GM18873 (cell line): ENCODE measurements around the gene GNA15.
A peak's percentile ranks its signal among the peaks of the same experiment; 100 is the strongest.
"Not testable (repeated sequence)": the region's sequence is repeated elsewhere in the genome, so short reads cannot be mapped to it uniquely, and the experiment has no call there.

Experiments
- ATAC-seq: cut with Tn5 transposase; IDR thresholded peaks from one replicate; pipeline ENCODE4 v1.9.1; 2021; ENCODE audit warnings: mild to moderate bottlenecking, moderate library complexity, moderate number of reproducible peaks; ENCODE audit not compliant: unreplicated experiment, low FRiP score

GNA15 gene

DNA sequence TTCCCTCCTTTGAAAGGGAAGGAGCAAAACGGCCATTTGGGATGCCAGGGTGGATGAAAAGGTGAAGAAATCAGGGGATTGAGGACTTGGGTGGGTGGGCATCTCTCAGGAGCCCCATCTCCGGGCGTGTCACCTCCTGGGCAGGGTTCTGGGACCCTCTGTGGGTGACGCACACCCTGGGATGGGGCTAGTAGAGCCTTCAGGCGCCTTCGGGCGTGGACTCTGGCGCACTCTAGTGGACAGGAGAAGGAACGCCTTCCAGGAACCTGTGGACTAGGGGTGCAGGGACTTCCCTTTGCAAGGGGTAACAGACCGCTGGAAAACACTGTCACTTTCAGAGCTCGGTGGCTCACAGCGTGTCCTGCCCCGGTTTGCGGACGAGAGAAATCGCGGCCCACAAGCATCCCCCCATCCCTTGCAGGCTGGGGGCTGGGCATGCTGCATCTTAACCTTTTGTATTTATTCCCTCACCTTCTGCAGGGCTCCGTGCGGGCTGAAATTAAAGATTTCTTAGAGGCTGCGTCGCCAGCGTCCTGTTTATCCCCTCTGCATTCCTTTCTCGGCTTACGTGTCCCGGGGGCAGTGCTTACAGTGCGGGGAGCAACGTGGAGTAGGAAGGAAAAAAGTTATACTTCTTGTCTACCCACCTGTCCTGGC, 27.5 kb downstream of the GNA15 start:
- ATAC-seq = no peak

DNA sequence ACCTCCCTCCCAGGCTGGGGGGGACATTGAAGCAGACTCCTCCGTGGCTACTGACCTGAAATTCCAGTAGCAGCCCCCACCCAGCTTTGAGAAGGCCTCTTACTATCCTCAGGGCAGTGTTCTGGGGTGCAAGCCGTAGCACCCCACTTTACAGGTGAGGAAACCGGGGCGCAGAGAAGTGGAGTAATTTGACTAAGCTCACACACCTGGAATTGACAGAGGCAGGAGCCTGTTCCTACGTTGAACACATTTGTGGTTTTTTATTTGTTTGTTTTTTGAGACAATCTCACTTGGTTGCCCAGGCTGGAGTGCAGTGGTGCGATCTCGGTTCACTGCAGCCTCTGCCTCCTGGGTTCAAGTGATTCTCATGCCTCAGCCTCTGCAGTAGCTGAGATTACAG, 28.1 kb downstream of the GNA15 start:
- ATAC-seq = no peak

DNA sequence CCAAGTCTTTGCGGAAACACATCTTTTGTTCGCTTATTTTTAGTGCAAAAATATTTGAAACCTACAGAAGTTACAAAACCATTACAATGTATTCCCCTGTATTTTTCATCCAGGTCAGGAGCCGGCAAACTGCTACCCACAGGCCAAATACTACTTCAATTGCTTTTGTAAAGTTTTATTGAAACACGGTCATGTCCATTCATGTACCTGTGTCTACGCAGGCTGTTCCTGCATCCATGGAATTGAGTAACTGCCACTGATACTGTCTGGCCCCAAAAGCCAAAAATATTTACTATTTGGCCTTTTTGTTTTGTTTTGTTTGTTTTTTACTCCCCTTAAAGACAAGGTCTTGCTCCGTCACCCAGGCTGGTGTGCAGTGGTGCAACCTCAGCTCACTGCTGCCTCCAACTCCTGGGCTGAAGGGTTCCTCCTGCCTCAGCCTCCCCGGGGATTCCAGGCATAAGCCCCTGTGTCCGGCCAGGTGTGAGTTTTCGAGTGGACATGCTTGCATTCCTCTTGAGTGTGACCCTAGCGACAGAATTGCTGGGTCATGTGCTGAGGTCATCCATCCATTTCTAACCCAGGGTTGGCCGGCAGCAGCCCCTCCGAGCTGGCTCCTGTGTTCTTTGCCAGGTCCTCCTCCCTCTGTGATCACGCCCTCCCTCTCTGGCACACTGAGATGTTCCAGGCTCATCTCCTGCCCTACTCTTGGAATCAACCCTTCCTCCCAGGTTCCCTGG, 31.9 kb downstream of the GNA15 start:
- no peak for ATAC-seq

DNA sequence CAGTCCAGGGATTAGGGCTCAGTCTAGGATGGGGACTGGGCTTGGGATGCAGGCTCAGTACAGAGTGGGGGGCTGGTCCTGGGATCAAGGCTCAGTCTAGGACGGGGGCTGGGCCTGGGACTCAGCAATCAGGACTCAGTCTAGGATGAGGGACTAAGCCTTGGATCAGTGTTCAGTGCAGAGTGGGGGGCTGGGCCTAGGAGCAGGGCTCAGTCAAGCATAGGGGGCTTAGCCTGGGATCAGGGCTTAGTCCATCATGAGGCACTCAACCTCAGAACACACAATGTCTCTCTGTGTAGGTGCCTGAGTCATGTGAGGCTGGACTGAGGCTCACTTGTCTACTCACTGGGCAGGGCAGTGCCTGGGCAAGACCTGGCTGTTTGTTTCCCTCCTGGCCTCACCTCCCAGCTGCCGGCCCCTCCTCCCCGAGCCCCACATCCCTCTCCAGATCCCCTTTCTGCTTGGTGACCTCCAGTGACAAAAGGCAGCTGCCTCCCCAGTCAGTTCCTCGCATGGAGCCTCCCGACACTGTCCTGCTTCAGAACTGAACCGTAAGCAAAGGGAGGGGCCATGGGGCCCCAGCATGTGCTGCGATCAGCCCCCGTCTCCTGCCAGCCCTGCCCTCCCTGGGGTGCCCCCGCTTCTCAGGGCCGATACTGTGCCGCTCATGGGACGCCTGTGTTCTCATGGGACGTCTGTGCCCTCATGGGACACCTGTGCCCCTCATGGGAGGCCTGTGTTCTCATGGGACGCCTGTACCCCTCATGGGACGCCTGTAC, 36.2 kb downstream of the GNA15 start:
- no peak for ATAC-seq

DNA sequence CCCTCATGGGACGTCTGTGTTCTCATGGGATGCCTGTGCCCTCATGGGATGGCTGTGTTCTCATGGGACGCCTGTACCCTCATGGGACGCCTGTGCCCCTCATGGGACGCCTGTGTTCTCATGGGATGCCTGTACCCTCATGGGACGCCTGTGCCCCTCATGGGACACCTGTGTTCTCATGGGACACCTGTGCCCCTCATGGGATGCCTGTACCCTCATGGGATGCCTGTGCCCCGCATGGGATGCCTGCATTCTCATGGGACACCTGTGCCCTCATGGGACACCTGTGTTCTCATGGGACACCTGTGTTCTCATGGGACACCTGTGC, 36.8 kb downstream of the GNA15 start:
- not testable (repeated sequence) for ATAC-seq

DNA sequence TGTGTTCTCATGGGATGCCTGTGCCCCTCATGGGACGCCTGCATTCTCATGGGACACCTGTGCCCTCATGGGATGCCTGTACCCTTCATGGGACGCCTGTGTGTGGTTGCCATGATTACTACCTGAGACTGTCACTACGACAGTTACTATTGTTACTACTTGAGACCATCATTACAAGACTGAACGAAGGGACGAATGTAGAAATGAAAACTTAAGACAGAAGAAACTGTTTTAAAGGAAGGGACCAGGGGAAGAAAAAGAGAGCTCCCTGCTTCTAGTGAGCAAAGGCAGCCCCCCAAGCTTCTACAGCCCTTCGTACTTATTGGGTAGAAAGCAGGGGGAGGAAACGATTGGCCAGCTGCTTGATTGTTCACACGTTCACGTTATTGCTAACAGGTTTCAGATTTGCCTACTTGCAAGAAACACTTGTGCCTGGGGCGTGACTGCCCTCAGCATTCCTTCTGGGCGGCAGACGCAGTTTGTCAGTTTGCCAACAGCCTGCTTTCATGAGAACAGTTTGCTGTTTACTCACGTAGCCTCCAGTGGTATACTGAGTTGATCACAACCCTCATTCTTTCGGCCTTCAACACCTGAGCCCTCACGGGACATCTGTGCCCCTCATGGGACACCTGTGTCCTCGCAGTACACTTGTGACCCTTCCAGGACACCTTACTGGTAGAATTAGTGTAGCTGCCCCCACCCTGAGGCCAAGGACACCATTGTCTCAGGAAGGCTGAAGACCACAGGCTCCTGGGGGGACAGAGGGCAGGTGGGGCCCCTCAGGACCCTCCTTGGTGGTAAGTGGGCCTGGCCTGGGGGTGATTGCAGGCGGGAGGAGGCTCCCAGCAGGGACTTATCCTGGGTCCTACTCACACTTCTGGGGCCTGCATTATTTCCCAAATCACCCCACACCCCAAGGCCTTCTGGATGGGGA, 40.2 kb downstream of the GNA15 start:
- no peak for ATAC-seq

DNA sequence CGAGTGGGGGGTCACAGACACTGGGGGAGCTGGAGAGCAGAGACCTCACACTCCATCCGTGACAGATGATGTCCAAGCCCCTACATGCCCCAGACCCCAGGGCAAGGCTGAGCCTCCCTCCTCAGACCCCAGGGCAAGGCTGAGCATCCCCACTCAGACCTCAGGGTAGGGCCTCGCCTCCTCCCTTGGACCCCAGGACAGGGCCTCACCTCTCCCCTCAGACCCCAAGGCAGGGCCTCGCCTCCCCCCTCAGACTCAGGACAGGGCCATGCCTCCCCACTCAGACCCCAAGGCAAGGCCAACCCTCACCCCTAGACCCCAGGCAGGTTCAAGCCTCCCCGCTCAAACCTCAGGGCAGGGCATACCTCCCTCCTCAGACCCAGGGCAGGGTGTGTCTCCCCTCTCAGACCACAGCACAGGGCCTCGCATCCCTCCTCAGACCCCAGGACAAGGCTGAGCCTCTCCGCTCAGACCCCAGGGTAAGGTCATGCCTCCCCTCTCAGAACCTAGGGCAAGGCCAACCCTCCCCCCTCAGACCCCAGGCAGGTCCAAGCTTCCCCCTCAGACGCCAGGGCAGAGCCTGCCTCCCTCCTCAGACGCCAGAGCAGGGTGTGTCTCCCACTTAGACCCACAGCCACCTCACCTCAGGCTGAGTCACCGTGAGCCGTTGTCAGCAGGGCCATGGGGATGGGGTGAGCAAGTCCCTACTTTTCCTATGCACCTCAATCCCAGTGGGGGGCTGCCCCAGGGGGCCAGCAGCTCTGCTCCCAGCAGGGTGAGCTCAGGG, 41.1 kb downstream of the GNA15 start:
- no peak for ATAC-seq

DNA sequence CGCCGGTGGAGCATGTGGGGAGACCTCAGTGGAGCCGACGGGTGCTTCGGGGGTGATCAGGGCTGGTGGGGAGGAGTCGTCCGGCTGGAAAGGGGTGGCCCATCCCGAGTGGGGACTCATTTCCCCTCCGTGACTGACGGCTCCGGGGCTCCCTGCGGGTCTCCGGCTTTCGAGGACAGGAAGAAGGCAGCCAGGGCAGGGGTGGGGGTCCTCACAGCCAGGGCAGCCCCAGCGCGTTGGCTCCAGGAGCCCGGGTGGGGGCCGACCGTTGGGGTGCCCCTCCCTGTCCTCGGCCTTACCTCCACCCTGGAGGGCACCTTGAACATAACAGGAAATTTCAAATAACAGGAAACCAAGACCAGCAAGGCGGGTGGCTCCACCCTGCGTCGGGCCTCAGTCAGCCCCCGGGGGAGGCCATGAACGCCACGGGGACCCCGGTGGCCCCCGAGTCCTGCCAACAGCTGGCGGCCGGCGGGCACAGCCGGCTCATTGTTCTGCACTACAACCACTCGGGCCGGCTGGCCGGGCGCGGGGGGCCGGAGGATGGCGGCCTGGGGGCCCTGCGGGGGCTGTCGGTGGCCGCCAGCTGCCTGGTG, 42.6 kb downstream of the GNA15 start, which contains the start of gene S1PR4:
Gene S1PR4, plus strand, starts transcription at position 393 of the 596 bp plus-strand sequence. Its CDS starts 24 bp downstream, at position 417.
- ATAC-seq = no peak

DNA sequence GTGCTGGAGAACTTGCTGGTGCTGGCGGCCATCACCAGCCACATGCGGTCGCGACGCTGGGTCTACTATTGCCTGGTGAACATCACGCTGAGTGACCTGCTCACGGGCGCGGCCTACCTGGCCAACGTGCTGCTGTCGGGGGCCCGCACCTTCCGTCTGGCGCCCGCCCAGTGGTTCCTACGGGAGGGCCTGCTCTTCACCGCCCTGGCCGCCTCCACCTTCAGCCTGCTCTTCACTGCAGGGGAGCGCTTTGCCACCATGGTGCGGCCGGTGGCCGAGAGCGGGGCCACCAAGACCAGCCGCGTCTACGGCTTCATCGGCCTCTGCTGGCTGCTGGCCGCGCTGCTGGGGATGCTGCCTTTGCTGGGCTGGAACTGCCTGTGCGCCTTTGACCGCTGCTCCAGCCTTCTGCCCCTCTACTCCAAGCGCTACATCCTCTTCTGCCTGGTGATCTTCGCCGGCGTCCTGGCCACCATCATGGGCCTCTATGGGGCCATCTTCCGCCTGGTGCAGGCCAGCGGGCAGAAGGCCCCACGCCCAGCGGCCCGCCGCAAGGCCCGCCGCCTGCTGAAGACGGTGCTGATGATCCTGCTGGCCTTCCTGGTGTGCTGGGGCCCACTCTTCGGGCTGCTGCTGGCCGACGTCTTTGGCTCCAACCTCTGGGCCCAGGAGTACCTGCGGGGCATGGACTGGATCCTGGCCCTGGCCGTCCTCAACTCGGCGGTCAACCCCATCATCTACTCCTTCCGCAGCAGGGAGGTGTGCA, 43.3 kb downstream of the GNA15 start:
- no peak for ATAC-seq

DNA sequence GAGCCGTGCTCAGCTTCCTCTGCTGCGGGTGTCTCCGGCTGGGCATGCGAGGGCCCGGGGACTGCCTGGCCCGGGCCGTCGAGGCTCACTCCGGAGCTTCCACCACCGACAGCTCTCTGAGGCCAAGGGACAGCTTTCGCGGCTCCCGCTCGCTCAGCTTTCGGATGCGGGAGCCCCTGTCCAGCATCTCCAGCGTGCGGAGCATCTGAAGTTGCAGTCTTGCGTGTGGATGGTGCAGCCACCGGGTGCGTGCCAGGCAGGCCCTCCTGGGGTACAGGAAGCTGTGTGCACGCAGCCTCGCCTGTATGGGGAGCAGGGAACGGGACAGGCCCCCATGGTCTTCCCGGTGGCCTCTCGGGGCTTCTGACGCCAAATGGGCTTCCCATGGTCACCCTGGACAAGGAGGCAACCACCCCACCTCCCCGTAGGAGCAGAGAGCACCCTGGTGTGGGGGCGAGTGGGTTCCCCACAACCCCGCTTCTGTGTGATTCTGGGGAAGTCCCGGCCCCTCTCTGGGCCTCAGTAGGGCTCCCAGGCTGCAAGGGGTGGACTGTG, 44.0 kb downstream of the GNA15 start:
- no peak for ATAC-seq

DNA sequence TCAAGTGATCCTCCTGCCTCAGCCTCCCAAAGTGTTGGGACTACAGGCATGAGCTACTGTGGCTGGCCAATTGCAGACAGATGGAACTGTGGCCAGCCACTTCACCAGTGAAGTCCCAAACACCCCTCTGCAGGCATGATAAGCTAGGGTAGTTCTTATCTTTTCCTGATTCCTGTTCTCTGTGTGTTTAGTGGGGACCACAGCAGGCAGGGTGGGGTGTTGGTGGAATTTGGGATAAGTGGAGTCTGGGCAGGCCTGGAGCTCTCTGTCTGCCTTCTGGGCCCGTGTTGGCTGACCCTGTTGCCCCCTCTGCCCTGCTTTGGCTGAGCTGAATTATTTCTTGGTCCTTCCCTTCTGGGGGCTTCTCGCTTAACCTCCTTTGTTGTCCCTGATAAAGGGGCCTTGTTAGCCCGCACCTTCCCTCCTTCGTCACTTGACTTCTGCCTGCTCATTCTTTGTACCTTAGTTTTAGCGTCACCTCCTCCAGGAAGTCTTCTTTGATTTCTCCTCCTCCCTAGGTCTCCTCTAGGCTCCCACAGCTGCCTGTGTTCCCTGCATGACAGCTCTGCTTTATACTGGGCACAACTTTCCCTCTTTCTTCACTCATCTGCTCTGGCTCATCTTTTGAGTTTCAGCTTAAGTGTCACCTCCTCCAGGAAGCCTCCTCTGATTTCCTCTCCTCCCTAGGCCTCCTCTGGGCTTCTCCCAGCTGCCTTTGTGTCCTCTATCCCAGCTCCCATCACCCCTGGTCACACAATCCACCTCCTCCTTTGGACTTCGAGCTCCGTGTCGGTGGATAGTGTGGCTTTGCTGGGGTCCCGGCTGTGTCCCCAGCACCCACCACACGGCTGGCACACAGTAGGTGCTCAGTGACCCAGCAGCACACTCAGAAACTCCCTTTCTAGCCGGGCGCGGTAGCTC, 48.1 kb downstream of the GNA15 start:
- no peak for ATAC-seq

DNA sequence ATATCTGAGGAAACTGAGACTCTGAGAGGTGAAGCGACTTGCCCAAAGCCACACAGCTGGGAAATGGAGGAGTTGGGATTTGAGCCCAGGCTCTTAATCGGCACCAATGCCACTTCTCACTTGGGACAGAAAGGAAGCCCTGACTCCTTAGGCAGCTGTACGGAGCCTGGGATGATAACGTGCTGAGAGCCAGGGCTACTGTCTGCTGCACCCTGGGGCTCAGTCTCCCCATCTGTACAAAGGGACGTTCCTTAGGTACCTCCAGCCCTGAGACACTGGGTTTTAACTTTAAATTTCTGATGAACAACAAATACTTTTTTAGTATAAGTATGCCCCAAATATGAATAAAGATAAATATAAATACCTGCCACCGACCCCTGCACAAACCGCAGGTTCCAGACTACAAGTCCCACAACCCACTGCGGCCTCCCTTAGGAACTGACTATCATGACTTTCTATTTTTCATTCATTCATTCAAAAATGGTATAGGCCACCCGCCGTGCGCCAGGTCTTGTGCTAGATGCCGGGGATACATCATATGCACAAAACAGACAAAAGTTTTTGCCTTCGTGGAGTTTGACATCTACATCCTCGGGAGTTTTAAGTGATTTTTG, 49.1 kb downstream of the GNA15 start:
- ATAC-seq = peak; percentile 12

DNA sequence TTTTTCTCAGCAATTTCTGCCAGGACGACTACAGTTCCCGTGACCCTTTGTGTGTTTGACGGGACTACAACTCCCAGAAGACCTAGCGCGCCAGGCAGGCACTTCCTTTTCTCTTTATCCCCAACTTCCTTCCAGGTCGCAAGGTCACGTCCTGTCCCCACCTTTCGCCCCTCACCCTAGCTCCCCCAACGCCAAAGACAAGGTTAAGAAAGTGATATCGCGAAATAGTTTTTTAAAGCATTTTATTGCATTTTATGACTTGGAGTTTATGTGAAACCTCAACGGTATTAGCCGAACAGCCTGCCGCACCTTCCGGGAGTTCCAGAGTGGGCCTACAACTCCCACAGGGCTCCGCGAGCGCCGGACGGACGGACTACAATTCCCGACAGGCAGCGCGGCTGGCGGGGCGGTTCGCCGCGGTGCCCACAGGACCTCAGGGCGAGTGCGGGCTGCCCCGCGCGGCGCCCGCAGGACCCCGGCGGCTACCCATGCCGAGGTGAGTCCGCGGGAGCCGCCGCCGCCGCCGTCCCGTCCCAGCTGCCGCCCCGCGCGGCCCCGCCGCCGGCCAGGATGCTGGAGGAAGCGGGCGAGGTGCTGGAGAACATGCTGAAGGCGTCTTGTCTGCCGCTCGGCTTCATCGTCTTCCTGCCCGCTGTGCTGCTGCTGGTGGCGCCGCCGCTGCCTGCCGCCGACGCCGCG, 49.8 kb downstream of the GNA15 start, which contains the start of gene NCLN:
Gene NCLN, plus strand, starts transcription at position 470 of the 699 bp plus-strand sequence. Its CDS starts 101 bp downstream, at position 571.
- ATAC-seq = peak; percentile 61

DNA sequence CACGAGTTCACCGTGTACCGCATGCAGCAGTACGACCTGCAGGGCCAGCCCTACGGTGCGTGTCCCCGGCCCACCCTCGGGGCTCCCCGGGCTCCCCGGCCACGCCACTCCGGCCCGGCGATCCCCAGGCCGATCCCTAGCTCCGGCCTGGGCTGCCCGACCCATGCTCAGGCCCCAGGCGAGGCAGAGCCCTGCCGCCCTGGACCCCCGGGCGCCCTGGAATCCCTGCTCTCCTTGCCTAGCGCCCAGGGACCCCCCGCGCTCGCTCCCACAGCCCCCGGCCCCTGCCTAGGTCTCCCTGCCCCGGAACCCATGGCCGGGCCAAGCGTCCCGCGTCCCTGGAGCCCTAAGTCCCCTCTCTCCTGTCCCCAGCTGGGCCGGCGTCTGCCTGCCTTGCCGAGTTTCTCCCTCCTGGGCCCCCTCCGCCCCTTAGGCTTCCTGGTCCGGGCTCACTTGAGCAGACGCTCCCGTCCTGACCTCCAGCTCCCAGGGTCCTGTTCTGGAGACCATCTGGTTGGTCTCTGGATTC, 50.4 kb downstream of the GNA15 start:
- ATAC-seq = no peak

DNA sequence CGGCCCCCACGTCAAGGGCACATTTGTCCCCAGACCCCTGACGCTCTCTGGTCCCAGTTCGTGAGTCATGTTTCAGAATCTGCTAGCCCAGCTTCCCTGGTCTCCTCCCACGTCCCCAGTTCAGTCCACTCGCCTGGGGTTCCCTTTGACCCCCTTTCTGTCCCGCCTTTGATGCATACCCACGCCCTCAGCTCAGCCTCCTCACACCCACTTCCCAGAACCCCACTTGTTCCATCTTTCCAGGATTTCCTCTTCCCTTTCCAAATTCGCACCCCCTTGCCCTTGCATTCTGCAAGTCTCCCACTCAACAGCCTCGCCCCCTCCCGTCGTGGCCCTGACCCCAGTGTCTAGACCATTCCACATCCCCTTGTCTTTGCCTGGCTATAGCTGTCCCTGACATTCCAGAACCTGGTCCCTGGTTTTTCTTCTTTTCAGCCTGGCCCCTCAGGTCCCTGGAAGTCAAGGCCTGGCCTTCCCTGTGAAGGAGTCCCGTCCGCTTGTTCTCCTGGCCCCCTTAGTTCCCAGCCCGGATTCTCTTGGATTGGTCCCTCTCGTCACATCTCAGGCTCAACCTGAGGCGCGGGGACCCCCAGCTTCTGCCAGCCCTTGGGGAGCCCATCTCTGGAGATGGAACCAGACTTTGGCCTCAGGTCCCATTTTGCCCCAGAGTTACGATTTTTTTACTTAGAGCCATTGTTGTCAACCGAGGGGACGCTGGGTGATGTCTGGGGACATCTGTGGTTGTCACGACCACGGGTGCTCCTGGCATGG, 51.2 kb downstream of the GNA15 start:
- no peak for ATAC-seq
